H1 (cell line): ENCODE measurements around the gene FHL2.

ENCODE experiments used
- BCL11A ChIP-seq, 2 experiments: IDR thresholded peaks; one replicate each; pipeline ENCODE4 v1.6.1; 2011; ENCODE audit warnings: low read depth in 2 of 2, low read length in 2 of 2, mild to moderate bottlenecking in 2 of 2
- CHD2 ChIP-seq: IDR thresholded peaks from 2 replicates; pipeline ENCODE4 v1.6.1; 2012; ENCODE audit warnings: low read length, improper control_type of control experiment
- JUN ChIP-seq: IDR thresholded peaks from 2 replicates; pipeline ENCODE4 v1.6.1; 2011; ENCODE audit warnings: low read depth, mild to moderate bottlenecking, improper control_type of control experiment, low read length
- KDM4A ChIP-seq: IDR thresholded peaks from one replicate; pipeline ENCODE4 v1.7.1; 2012; ENCODE audit warnings: low read depth, mild to moderate bottlenecking, moderate library complexity, low read length, inconsistent platforms; ENCODE audit not compliant: severe bottlenecking
- POLR2A ChIP-seq, 2 experiments: IDR thresholded peaks; 1 replicate in 1 of 2; 2 replicates in 1 of 2; pipeline ENCODE4 v1.6.1; 2011; ENCODE audit warnings: low read depth in 2 of 2, low read length in 2 of 2, mild to moderate bottlenecking in 2 of 2; ENCODE audit errors: control extremely low read depth in 1 of 2
- RAD21 ChIP-seq, 2 experiments: IDR thresholded peaks in 1 of 2; conservative IDR thresholded peaks in 1 of 2; 2 replicates each; pipeline ENCODE4 v1.6.1; 2011; ENCODE audit warnings: low read depth in 2 of 2, low read length in 2 of 2, improper control_type of control experiment in 1 of 2, inconsistent platforms in 1 of 2, mild to moderate bottlenecking in 1 of 2, moderate library complexity in 1 of 2
- SP2 ChIP-seq: IDR thresholded peaks from 2 replicates; pipeline ENCODE4 v1.6.1; 2012; ENCODE audit warnings: mild to moderate bottlenecking, low read length, inconsistent platforms
- SRF ChIP-seq: IDR thresholded peaks from 2 replicates; pipeline ENCODE4 v1.6.1; 2011; ENCODE audit warnings: mild to moderate bottlenecking, low read depth, low read length, moderate library complexity
- TF ChIP-seq, protein P1 (sequence below), 3 experiments: IDR thresholded peaks; 1 replicate in 2 of 3; 2 replicates in 1 of 3; pipeline versions ENCODE4 v1.5.1 to v1.6.1; 2011; ENCODE audit warnings: low read length in 3 of 3, mild to moderate bottlenecking in 3 of 3, inconsistent platforms in 2 of 3, low read depth in 1 of 3, moderate library complexity in 1 of 3; ENCODE audit not compliant: insufficient read depth in 1 of 3; ENCODE audit errors: control extremely low read depth in 1 of 3
- TF ChIP-seq, protein P2 (sequence below): IDR thresholded peaks from 2 replicates; pipeline ENCODE4 v1.6.1; 2011; ENCODE audit warnings: low read depth, mild to moderate bottlenecking, low read length; ENCODE audit not compliant: insufficient read depth
- TF ChIP-seq, protein P3 (sequence below): IDR thresholded peaks from 2 replicates; pipeline ENCODE4 v1.6.1; 2012; ENCODE audit warnings: low read length, inconsistent platforms

DNA sequence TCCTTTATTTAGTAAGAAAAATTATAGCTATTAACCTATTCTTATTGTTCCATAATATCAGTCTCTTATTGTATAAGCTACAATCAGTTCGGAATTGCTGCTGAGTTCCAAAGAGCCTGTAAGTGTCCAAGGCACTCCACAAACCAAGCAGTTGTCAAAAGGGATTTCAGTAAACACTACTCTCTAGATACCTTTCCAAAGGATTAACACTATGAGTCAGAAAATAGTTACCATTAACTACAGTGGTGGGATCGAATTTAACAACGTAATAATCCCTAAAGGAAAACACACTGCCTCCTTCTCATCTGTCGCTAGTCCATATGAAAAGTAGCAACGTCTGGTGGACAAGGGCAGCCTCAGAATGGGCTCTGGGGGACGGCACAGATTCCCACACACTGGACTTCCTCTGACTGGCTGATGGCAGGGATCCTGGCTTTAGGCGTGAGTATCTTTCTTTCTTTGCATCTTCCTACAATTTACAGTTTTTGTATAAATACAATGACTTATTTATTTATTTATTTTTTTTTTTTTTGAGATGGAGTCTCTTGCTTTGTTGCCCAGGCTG lies 78.1 kb downstream of the FHL2 start:
- TF ChIP-seq RAD21 (IDR thresholded peaks at IDR 0.05 in 1 of 2, conservative IDR thresholded peaks at IDR 0.05 in 1 of 2; ENCODE audit: low read depth in 2 of 2, low read length in 2 of 2) (no peak), SP2 (no peak), SRF (no peak), POLR2A (IDR thresholded peaks at IDR 0.05; ENCODE audit: control extremely low read depth in 1 of 2, low read depth in 2 of 2, low read length in 2 of 2) (no peak), CHD2 (no peak), BCL11A (IDR thresholded peaks at IDR 0.05; ENCODE audit: low read depth in 2 of 2, low read length in 2 of 2) (no peak), KDM4A (no peak), JUN (no peak)
- TF ChIP-seq, protein P1, sequence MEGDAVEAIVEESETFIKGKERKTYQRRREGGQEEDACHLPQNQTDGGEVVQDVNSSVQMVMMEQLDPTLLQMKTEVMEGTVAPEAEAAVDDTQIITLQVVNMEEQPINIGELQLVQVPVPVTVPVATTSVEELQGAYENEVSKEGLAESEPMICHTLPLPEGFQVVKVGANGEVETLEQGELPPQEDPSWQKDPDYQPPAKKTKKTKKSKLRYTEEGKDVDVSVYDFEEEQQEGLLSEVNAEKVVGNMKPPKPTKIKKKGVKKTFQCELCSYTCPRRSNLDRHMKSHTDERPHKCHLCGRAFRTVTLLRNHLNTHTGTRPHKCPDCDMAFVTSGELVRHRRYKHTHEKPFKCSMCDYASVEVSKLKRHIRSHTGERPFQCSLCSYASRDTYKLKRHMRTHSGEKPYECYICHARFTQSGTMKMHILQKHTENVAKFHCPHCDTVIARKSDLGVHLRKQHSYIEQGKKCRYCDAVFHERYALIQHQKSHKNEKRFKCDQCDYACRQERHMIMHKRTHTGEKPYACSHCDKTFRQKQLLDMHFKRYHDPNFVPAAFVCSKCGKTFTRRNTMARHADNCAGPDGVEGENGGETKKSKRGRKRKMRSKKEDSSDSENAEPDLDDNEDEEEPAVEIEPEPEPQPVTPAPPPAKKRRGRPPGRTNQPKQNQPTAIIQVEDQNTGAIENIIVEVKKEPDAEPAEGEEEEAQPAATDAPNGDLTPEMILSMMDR (IDR thresholded peaks at IDR 0.05; ENCODE audit: control extremely low read depth in 1 of 3, insufficient read depth in 1 of 3, low read depth in 1 of 3, low read length in 3 of 3) = no peak
- TF ChIP-seq, protein P2, sequence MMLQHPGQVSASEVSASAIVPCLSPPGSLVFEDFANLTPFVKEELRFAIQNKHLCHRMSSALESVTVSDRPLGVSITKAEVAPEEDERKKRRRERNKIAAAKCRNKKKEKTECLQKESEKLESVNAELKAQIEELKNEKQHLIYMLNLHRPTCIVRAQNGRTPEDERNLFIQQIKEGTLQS = no peak
- TF ChIP-seq, protein P3, sequence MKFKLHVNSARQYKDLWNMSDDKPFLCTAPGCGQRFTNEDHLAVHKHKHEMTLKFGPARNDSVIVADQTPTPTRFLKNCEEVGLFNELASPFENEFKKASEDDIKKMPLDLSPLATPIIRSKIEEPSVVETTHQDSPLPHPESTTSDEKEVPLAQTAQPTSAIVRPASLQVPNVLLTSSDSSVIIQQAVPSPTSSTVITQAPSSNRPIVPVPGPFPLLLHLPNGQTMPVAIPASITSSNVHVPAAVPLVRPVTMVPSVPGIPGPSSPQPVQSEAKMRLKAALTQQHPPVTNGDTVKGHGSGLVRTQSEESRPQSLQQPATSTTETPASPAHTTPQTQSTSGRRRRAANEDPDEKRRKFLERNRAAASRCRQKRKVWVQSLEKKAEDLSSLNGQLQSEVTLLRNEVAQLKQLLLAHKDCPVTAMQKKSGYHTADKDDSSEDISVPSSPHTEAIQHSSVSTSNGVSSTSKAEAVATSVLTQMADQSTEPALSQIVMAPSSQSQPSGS = no peak
